Measurements from ENCODE around the gene AOPEP. TPM values are rescaled to one million over a fixed set of nuclear protein-coding genes. Genes with fewer than 3 reads are reported as not detected.
A peak's percentile ranks its signal among the peaks of the same experiment; 100 is the strongest.

Gene AOPEP
- total RNA-seq, 4 donors from 2014 or later: 252 to 375 (median 312) TPM

- TF ChIP-seq POLR2AphosphoS5 (IDR thresholded peaks at IDR 0.05) (no peak), EP300 (IDR thresholded peaks at IDR 0.05) (no peak), POLR2A (IDR thresholded peaks at IDR 0.05) (no peak), CTCF (IDR thresholded peaks at IDR 0.05) (no peak)
- peak overlapping the region in 1 of 4 donors; percentile 46 for H3K27ac ChIP-seq
Measured at GRCh38 chr9:94870465-94870792, 143.9 kb downstream of the AOPEP start.

GRCh38 chr9:94870793-94871558 is 144.5 kb downstream of the AOPEP start:
- Histone ChIP-seq H3K4me1 (peaks cover 15 to 62% (median 24%) of the 10 kb centered on the region in 3 donors), H3K36me3 (no peaks in the 10 kb centered on the region), H3K9me3 (no peaks in the 10 kb centered on the region), H3K27me3 (no peaks in the 10 kb centered on the region), H3K27ac (peak overlapping the region in 2 of 4 donors; percentile 12 to 46), H3K4me3 (no peak overlapping the region)
- no peak for ATAC-seq
- 87 to 90% methylated on average over 2 to 8 of the region's 8 CpGs for whole genome bisulfite sequencing, 2 donors (ENCODE audit: low coverage in 1 of 2)
- TF ChIP-seq POLR2AphosphoS5 (IDR thresholded peaks at IDR 0.05) (no peak), EP300 (IDR thresholded peaks at IDR 0.05) (no peak), POLR2A (IDR thresholded peaks at IDR 0.05) (no peak), CTCF (IDR thresholded peaks at IDR 0.05) (no peak)

More at GRCh38 chr9:94870465-94870792, 143.9 kb downstream of the AOPEP start:
- Histone ChIP-seq H3K9me3 (no peaks in the 10 kb centered on the region), H3K36me3 (no peaks in the 10 kb centered on the region), H3K4me3 (no peak overlapping the region), H3K27me3 (no peaks in the 10 kb centered on the region), H3K4me1 (peaks cover 21 to 66% (median 27%) of the 10 kb centered on the region in 3 donors)
- no peak for ATAC-seq
- WGBS, 2 donors (ENCODE audit: low coverage in 1 of 2): 100% methylated on average over 2 to 3 of the region's 3 CpGs

GRCh38 chr9:94872083-94872833 is 145.8 kb downstream of the AOPEP start:
- Histone ChIP-seq H3K4me1 (peaks cover 11 to 49% (median 14%) of the 10 kb centered on the region in 3 donors), H3K36me3 (no peaks in the 10 kb centered on the region), H3K9me3 (no peaks in the 10 kb centered on the region), H3K4me3 (no peak overlapping the region), H3K27ac (peak overlapping the region in 2 of 4 donors; percentile 37 to 43), H3K27me3 (no peaks in the 10 kb centered on the region)
- no peak for TF ChIP-seq EP300 (IDR thresholded peaks at IDR 0.05)
- TF ChIP-seq CTCF (IDR thresholded peaks at IDR 0.05): no peak
- no peak for TF ChIP-seq POLR2A (IDR thresholded peaks at IDR 0.05)
- TF ChIP-seq POLR2AphosphoS5 (IDR thresholded peaks at IDR 0.05): no peak
- 94 to 98% methylated on average over 12 of the region's 13 CpGs for WGBS, 2 donors (ENCODE audit: low coverage in 1 of 2)
- ATAC-seq: no peak

- Histone ChIP-seq H3K9me3 (no peaks in the 10 kb centered on the region), H3K27ac (peak overlapping the region; percentile 0 to 43 (median 38)), H3K4me1 (peaks cover 3 to 42% (median 9%) of the 10 kb centered on the region in 3 donors), H3K36me3 (no peaks in the 10 kb centered on the region), H3K4me3 (no peak overlapping the region), H3K27me3 (no peaks in the 10 kb centered on the region)
- WGBS, 2 donors (ENCODE audit: low coverage in 1 of 2): 47 to 50% methylated on average over 2 to 3 of the region's 3 CpGs
- no peak for TF ChIP-seq POLR2AphosphoS5 (IDR thresholded peaks at IDR 0.05)
- TF ChIP-seq EP300 (IDR thresholded peaks at IDR 0.05): no peak
- TF ChIP-seq POLR2A (IDR thresholded peaks at IDR 0.05): no peak
- no peak for TF ChIP-seq CTCF (IDR thresholded peaks at IDR 0.05)
- ATAC-seq: no peak
Measured at GRCh38 chr9:94872891-94873511, 146.5 kb downstream of the AOPEP start.

Measured in gastroesophageal sphincter (tissue), 4 donors.